Measurements from ENCODE around the gene IKZF3. TPM values are rescaled to one million over a fixed set of nuclear protein-coding genes. Genes with fewer than 3 reads are reported as not detected.
"Not testable (repeated sequence)": the region's sequence is repeated elsewhere in the genome, so short reads cannot be mapped to it uniquely, and the experiment has no call there.

Gene IKZF3
- total RNA-seq, 6 experiments from 2014 or later = 0.22 to 1.9 (median 0.92) TPM

GRCh38 chr17:39711851-39712250 is 152.3 kb downstream of the IKZF3 start:
- Histone ChIP-seq H3K36me3 (peaks cover 0 to 12% (median 3%) of the 10 kb centered on the region in 4 donors), H3K9me3 (no peaks in the 10 kb centered on the region), H3K27me3 (no peaks in the 10 kb centered on the region), H3K4me3 (no peak overlapping the region), H3K27ac (no peak overlapping the region), H3K4me1 (peaks cover 0 to 5% (median 0%) of the 10 kb centered on the region in 4 donors)
- 100% methylated on average over 2 of the region's 10 CpGs for WGBS (ENCODE audit: insufficient coverage, low coverage, low lambda C conversion rate, missing lambda C conversion rate)
- DNase-seq (no peak), ATAC-seq (no peak)
- TF ChIP-seq, protein P1, sequence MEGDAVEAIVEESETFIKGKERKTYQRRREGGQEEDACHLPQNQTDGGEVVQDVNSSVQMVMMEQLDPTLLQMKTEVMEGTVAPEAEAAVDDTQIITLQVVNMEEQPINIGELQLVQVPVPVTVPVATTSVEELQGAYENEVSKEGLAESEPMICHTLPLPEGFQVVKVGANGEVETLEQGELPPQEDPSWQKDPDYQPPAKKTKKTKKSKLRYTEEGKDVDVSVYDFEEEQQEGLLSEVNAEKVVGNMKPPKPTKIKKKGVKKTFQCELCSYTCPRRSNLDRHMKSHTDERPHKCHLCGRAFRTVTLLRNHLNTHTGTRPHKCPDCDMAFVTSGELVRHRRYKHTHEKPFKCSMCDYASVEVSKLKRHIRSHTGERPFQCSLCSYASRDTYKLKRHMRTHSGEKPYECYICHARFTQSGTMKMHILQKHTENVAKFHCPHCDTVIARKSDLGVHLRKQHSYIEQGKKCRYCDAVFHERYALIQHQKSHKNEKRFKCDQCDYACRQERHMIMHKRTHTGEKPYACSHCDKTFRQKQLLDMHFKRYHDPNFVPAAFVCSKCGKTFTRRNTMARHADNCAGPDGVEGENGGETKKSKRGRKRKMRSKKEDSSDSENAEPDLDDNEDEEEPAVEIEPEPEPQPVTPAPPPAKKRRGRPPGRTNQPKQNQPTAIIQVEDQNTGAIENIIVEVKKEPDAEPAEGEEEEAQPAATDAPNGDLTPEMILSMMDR (IDR thresholded peaks at IDR 0.05) = no peak
- TF ChIP-seq POLR2A (IDR thresholded peaks at IDR 0.05) = no peak
- intact Hi-C loops (cut with DNase I) = no loop called here

GRCh38 chr17:39711071-39711470 is 153.0 kb downstream of the IKZF3 start:
- H3K27ac ChIP-seq; ATAC-seq; H3K9me3 ChIP-seq; H3K27me3 ChIP-seq; H3K4me3 ChIP-seq; DNase-seq; intact Hi-C loops (cut with DNase I): not testable (repeated sequence)
- Histone ChIP-seq H3K36me3 (peaks cover 0 to 12% (median 3%) of the 10 kb centered on the region in 4 donors), H3K4me1 (peaks cover 0 to 13% (median 3%) of the 10 kb centered on the region in 4 donors)
- WGBS (ENCODE audit: insufficient coverage, low coverage, low lambda C conversion rate, missing lambda C conversion rate) = 89% methylated on average over 10 of the region's 11 CpGs

DNA sequence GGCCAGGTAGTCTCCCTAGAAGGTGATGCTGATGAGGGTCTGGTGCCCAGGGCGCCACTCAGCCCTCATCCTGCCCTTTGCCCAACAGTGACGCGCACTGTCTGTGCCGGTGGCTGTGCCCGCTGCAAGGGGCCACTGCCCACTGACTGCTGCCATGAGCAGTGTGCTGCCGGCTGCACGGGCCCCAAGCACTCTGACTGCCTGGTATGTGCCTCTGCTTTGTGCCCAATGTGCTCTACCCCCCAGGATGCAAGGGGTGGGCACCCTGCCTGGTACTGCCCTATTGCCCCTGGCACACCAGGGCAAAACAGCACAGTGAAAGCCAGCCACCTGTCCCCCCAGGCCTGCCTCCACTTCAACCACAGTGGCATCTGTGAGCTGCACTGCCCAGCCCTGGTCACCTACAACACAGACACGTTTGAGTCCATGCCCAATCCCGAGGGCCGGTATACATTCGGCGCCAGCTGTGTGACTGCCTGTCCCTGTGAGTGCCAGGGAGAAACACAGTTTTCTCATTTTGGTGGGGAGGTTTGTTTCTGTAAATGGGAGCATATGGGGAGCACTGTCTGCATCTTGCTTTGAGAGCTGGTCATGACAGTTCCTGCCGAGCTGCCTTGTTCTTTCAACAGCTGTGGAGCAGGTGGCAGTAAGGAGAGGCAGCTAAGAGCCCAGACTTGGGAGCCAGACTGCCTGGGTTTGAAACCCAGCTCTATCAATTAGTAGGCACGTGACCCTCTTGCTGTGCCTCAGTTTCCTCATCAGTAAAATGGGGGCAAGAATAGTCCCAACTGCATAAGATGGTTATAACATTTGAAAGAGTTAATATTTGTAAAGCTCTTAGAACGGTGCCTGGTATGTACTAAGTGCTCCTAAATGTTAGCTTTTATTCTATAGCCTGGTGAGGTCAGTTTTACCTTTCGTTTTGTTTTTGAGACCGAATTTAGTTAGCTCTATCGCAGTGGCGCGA is 153.8 kb downstream of the IKZF3 start:
- 82% methylated on average over 8 of the region's 20 CpGs for WGBS (ENCODE audit: insufficient coverage, low coverage, low lambda C conversion rate, missing lambda C conversion rate)
- Histone ChIP-seq H3K4me1 (peaks cover 0 to 20% (median 6%) of the 10 kb centered on the region in 4 donors), H3K4me3 (no peak overlapping the region), H3K9me3 (no peaks in the 10 kb centered on the region), H3K27ac (no peak overlapping the region), H3K27me3 (no peaks in the 10 kb centered on the region), H3K36me3 (peaks cover 0 to 6% (median 3%) of the 10 kb centered on the region in 4 donors)
- intact Hi-C loops (cut with DNase I) = no loop called here
- ATAC-seq (no peak), DNase-seq (peak in 1 of 3 donors; percentile 5)
- no peak for TF ChIP-seq POLR2A (IDR thresholded peaks at IDR 0.05)
- TF ChIP-seq, protein P1 (IDR thresholded peaks at IDR 0.05) = no peak

- 94% methylated on average over 7 of the region's 14 CpGs for WGBS (ENCODE audit: insufficient coverage, low coverage, low lambda C conversion rate, missing lambda C conversion rate)
- Histone ChIP-seq H3K36me3 (peaks cover 0 to 6% (median 0%) of the 10 kb centered on the region in 4 donors), H3K27me3 (no peaks in the 10 kb centered on the region), H3K4me1 (peaks cover 0 to 28% (median 10%) of the 10 kb centered on the region in 4 donors), H3K27ac (no peak overlapping the region), H3K9me3 (no peaks in the 10 kb centered on the region), H3K4me3 (no peak overlapping the region)
- intact Hi-C loops (cut with DNase I) = no loop called here
- ATAC-seq = no peak
- peak in 1 of 3 donors; percentile 6 for DNase-seq
- no peak for TF ChIP-seq POLR2A (IDR thresholded peaks at IDR 0.05)
- TF ChIP-seq, protein P1 (IDR thresholded peaks at IDR 0.05) = no peak
Measured at GRCh38 chr17:39709319-39709997, 154.7 kb downstream of the IKZF3 start.

Small RNA genes lying within 50 kb of the gene (microRNA-seq; reads per million reads assigned to microRNA genes)
- gene MIR4728 = 0 to 0.58 reads per million in 2 donors

Small RNA genes lying within 50 kb of the gene (small RNA-seq; reads per million reads assigned to genes)
- gene AC090844.1 (0 reads per million in 2 experiments), gene MIR4728 (0 to 0.26 reads per million in 2 experiments)

Other genes starting within 250 kb of the IKZF3 start
- under 1 TPM in 1 of 6 experiments, not detected in 5; 0.46 TPM for gene PPP1R1B, start 237.4 kb downstream of the IKZF3 start, total RNA-seq
- gene STARD3, start 227.2 kb downstream of the IKZF3 start, total RNA-seq = 10 to 100 TPM; 24.3 to 49.8 (median 28.0) TPM
- gene TCAP, start 199.0 kb downstream of the IKZF3 start, total RNA-seq = 1 to 10 TPM in 4 of 6 experiments, under 1 TPM in 2; 0.49 to 4.3 (median 1.1) TPM
- gene PNMT, start 195.9 kb downstream of the IKZF3 start, total RNA-seq = under 1 TPM in 2 of 6 experiments, not detected in 4; 0.37 TPM
- 10 to 100 TPM in 5 of 6 experiments, 1 to 10 TPM in 1; 9.7 to 25.7 (median 18.3) TPM for gene PGAP3, start 176.3 kb downstream of the IKZF3 start, total RNA-seq
- 10 to 100 TPM in 5 of 6 experiments, 1 to 10 TPM in 1; 8.9 to 40.4 (median 26.2) TPM for gene ERBB2, start 164.2 kb downstream of the IKZF3 start, total RNA-seq
- gene MIEN1, start 133.8 kb downstream of the IKZF3 start, total RNA-seq = 10 to 100 TPM; 23.1 to 61.6 (median 29.0) TPM
- gene GRB7, start 126.4 kb downstream of the IKZF3 start, total RNA-seq = 10 to 100 TPM in 2 of 6 experiments, 1 to 10 TPM in 4; 2.1 to 10.9 (median 7.5) TPM
- gene ZPBP2, start 3.9 kb upstream of the IKZF3 start, total RNA-seq = not detected
- gene GSDMB, start 54.3 kb upstream of the IKZF3 start, total RNA-seq = 10 to 100 TPM in 3 of 6 experiments, 1 to 10 TPM in 3; 4.7 to 40.8 (median 18.8) TPM
- gene ORMDL3, start 63.3 kb upstream of the IKZF3 start, total RNA-seq = 100 to 1,000 TPM; 105 to 174 (median 128) TPM
- gene LRRC3C, start 63.4 kb upstream of the IKZF3 start, total RNA-seq = not detected
- under 1 TPM in 2 of 6 experiments, not detected in 4; 0.42 to 0.99 TPM for gene GSDMA, start 98.7 kb upstream of the IKZF3 start, total RNA-seq
- 10 to 100 TPM; 58.3 to 85.3 (median 67.4) TPM for gene PSMD3, start 116.5 kb upstream of the IKZF3 start, total RNA-seq
- under 1 TPM in 1 of 6 experiments, not detected in 5; 0.31 TPM for gene CSF3, start 151.1 kb upstream of the IKZF3 start, total RNA-seq
- gene MED24, start 190.1 kb upstream of the IKZF3 start, total RNA-seq = 10 to 100 TPM; 29.0 to 38.2 (median 35.9) TPM
- gene THRA, start 198.7 kb upstream of the IKZF3 start, total RNA-seq = 1 to 10 TPM; 3.7 to 9.4 (median 7.7) TPM
- 10 to 100 TPM in 4 of 6 experiments, 1 to 10 TPM in 2; 6.9 to 29.8 (median 16.0) TPM for gene NR1D1, start 236.3 kb upstream of the IKZF3 start, total RNA-seq

Measured in right lobe of liver (tissue), 6 donors.